Endothelial cell of umbilical vein (primary cell): Measurements from ENCODE around the gene FNBP1L. TPM values are rescaled to one million over a fixed set of nuclear protein-coding genes. Genes with fewer than 3 reads are reported as not detected.
"Not testable (repeated sequence)": the region's sequence is repeated elsewhere in the genome, so short reads cannot be mapped to it uniquely, and the experiment has no call there.

Experiments used
- BruUV-seq: library from RNA; stranded (reverse); fragments of 400-500 nt; replicated peaks from 2 replicates; lab custom pipeline; 2021; lab: Mats Ljungman, UMichigan
- CTCF ChIA-PET: fragments of 300-600, 350-600 bp; sonication (Branson Sonifier 250); formaldehyde crosslinking; loops from one replicate; lab custom pipeline; 2021; ENCODE audit warnings: antibody characterized with exemption, inconsistent platforms; lab: Charles Lee
- POLR2A ChIA-PET: fragments of 300-600, 350-600 bp; sonication (Branson Sonifier 250); formaldehyde crosslinking; loops from one replicate; lab custom pipeline; 2021; ENCODE audit warnings: antibody characterized with exemption, inconsistent platforms; lab: Charles Lee
- DNase-seq: peaks from one replicate; pipeline ENCODE4 v3.0.0-alpha.2; 2011; ENCODE audit warnings: low read depth, low spot score
- FAIRE-seq: peaks from 2 replicates; lab custom pipeline; 2011; peaks lifted over from hg19 to GRCh38; lab: Jason Lieb, UNC
- H2AFZ ChIP-seq: 2 replicates; pipeline ENCODE4 v1.6.0; 2012; ENCODE audit warnings: low read depth, low read length, control low read depth, inconsistent platforms
- H3K27ac ChIP-seq: 2 replicates; pipeline ENCODE4 v1.5.1; 2011; ENCODE audit warnings: low read depth, mild to moderate bottlenecking, control low read depth, low read length, moderate library complexity; ENCODE audit not compliant: insufficient read depth
- H3K27me3 ChIP-seq, 2 experiments: 2 replicates each; pipeline versions ENCODE4 v1.6.0 to v1.6.1; 2011; ENCODE audit warnings: low read length in 2 of 2, mixed read lengths in 1 of 2; ENCODE audit not compliant: control insufficient read depth in 2 of 2, insufficient read depth in 2 of 2
- H3K36me3 ChIP-seq, 2 experiments: 2 replicates in 1 of 2; 3 replicates in 1 of 2; pipeline ENCODE4 v1.5.1; 2011; ENCODE audit warnings: low read length in 2 of 2, mild to moderate bottlenecking in 1 of 2, moderate library complexity in 1 of 2; ENCODE audit not compliant: control insufficient read depth in 2 of 2, insufficient read depth in 2 of 2; ENCODE audit errors: extremely low read depth in 1 of 2
- H3K4me1 ChIP-seq: 3 replicates; pipeline ENCODE4 v1.5.1; 2011; ENCODE audit warnings: mild to moderate bottlenecking, low read length; ENCODE audit not compliant: control insufficient read depth, insufficient read depth; ENCODE audit errors: extremely low read depth
- H3K4me2 ChIP-seq: 2 replicates; pipeline ENCODE4 v1.6.1; 2011; ENCODE audit warnings: low read length, control low read depth, mixed read lengths; ENCODE audit not compliant: insufficient read depth
- H3K4me3 ChIP-seq, 3 experiments: fragments of 200-600 bp in 1 of 3; sonication (generic), shearing (Covaris generic) in 1 of 3; replicated peaks in 1 of 3; 2 replicates each; pipeline ENCODE4 v1.5.1; 2011 to 2016; ENCODE audit warnings: control low read depth in 3 of 3, low read length in 3 of 3, mild to moderate bottlenecking in 2 of 3, inconsistent platforms in 1 of 3, low read depth in 1 of 3, moderate library complexity in 1 of 3; ENCODE audit not compliant: insufficient read depth in 1 of 3
- H3K79me2 ChIP-seq: 2 replicates; pipeline ENCODE4 v1.6.0; 2012; ENCODE audit warnings: low read length, inconsistent platforms; ENCODE audit not compliant: control insufficient read depth, insufficient read depth
- H3K9ac ChIP-seq: replicated peaks from 2 replicates; pipeline ENCODE3; 2011; ENCODE audit warnings: low read length, control low read depth; ENCODE audit not compliant: insufficient read depth; ENCODE audit errors: extremely low read depth
- H3K9me1 ChIP-seq: replicated peaks from 3 replicates; pipeline ENCODE4 v1.6.0; 2011; ENCODE audit warnings: mild to moderate bottlenecking, low read length; ENCODE audit not compliant: control insufficient read depth, insufficient read depth; ENCODE audit errors: extremely low read depth
- H3K9me3 ChIP-seq: replicated peaks from 2 replicates; pipeline ENCODE4 v1.5.1; 2012; ENCODE audit warnings: low read length, inconsistent platforms; ENCODE audit not compliant: control insufficient read depth, insufficient read depth
- H4K20me1 ChIP-seq: replicated peaks from 2 replicates; pipeline ENCODE3; 2011; ENCODE audit warnings: mild to moderate bottlenecking, low read length; ENCODE audit not compliant: control insufficient read depth, insufficient read depth; ENCODE audit errors: extremely low read depth
- GATA2 ChIP-seq: IDR thresholded peaks from 2 replicates; pipeline ENCODE4 v1.7.0; 2011; ENCODE audit warnings: low read depth, mild to moderate bottlenecking, moderate library complexity, mixed read lengths, low read length; ENCODE audit not compliant: insufficient read length, insufficient read depth
- dilution Hi-C: fragments of 300-500 bp; cut with MboI; formaldehyde crosslinking; loops from one replicate; pipeline ENCODE4 v1.15.0; 2019; ENCODE audit warnings: low sequenced_read_pairs; ENCODE audit not compliant: extremely low pct_ligation_motif_present
- intact Hi-C: fragments of 100-400 bp; cut with micrococcal nuclease; formaldehyde crosslinking; loops from one replicate; pipeline ENCODE4 v1.10.0; 2022
- polyA plus RNA-seq, 4 experiments: library from polyadenylated mRNA; depleted of rRNA in 3 of 4; stranded (reverse) in 3 of 4; unstranded in 1 of 4; fragments of >200 nt; gene quantifications; 2 replicates each; pipeline versions ENCODE4 v1.2.1 to v1.2.3, GENCODE V29; 2011 to 2012; ENCODE audit warnings: missing spikeins in 1 of 4
- total RNA-seq: library from RNA; stranded (reverse); gene quantifications from 2 replicates; pipeline ENCODE4 v1.2.3, GENCODE V29; 2021

The FNBP1L gene
- total and polyA plus RNA-seq, 2 donors (not counting 3 experiments of a cell fraction or from before 2014, with no cell fraction given): 28.1 to 56.4 TPM

DNA sequence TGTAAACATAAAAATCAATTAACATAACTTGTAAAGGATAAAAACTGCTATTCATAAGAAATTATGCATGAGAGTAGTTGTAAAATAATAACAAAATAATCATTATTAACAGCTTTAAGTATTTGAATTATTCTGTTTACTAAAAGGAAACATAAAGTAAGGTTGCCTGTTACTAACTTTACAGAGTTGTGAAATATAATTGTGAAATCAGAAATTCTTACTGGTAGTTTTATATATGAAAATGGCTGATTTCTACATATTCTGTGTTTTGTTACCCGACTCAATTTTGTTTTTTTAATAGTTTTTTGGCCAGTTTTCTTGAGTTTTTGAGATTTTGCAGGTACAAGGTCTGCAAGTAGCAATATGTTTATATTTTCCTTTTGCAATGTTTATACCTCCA, 27.8 kb downstream of the FNBP1L start:
- Histone ChIP-seq H3K27ac (no peak overlapping the region), H3K27me3 (no peaks in the 10 kb centered on the region), H3K36me3 (no peaks in the 10 kb centered on the region), H3K9ac (no peak overlapping the region), H3K79me2 (peaks cover 75% of the 10 kb centered on the region), H4K20me1 (peaks cover 31% of the 10 kb centered on the region), H3K4me1 (peaks cover 14% of the 10 kb centered on the region), H2AFZ (no peak overlapping the region), H3K4me2 (no peak overlapping the region), H3K4me3 (no peak overlapping the region), H3K9me1 (peaks cover 2% of the 10 kb centered on the region), H3K9me3 (no peaks in the 10 kb centered on the region)
- ChIA-PET POLR2A (no interaction called here), CTCF (interaction anchor here (0.9 to 1.5 kb wide), 4 partner anchors 10 to 64 kb away, joined by 3 to 5 read pairs (median 4); no protein-coding TSS in a partner anchor)
- BruUV-seq: no TSS peak
- DNase-seq (no peak), FAIRE-seq (no peak)
- TF ChIP-seq GATA2: no peak
- dilution Hi-C loops (no loop called here), intact Hi-C loops (no loop called here)

DNA sequence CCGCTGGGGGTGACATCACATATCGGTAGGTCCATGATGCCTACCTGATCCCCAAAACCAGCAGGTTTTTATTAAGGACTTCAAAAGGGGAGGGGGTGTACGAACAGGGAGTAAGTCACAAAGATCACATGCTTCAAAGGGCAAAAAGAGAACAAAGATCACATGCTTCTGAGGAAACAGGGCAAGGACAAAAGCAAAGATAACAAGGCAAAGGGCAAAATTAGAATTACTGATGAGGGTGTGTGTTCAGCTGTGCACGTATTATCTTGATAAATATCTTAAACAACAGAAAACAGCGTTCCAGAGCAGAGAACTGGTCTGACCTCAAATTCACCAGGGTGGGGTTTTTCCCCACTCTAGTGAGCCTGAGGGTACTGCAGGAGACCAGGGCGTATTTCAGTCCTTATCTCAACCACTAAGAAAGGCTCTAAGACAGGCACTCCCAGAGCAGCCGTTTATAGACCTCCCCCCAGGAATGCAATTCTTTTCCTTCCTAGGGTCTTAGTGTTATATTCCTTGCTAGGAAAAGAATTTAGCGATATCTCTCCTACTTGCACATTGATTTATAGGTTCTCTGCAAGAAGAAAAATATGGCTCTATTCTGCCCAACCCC, 31.3 kb downstream of the FNBP1L start:
- H3K4me1 ChIP-seq, H3K4me3 ChIP-seq, dilution Hi-C loops, POLR2A ChIA-PET, H3K27ac ChIP-seq, H3K9ac ChIP-seq, intact Hi-C loops, DNase-seq, CTCF ChIA-PET, H3K4me2 ChIP-seq, H3K36me3 ChIP-seq, H3K9me1 ChIP-seq, H3K9me3 ChIP-seq, H2AFZ ChIP-seq, H3K27me3 ChIP-seq, BruUV-seq, FAIRE-seq: not testable (repeated sequence)
- peaks cover 68% of the 10 kb centered on the region for H3K79me2 ChIP-seq
- H4K20me1 ChIP-seq: peaks cover 26% of the 10 kb centered on the region

DNA sequence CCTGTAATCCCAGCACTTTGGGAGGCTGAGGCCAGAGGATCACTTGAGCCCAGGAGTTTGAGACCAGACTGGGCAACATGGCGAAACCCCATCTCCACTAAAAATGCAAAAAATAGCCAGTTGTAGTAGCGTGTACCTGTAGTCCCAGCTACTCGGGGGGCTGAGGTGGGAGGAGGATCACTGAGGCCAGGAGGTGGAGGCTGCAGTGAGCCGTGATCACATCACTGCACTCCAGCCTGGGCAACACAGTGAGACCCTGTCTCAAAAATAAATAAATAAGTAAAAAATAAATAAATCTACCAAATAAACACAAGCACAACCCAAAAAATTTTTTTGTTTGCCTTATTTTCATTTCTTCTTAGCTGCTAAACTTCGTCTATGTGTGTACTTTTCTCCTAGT, 34.0 kb downstream of the FNBP1L start:
- H3K9ac ChIP-seq, H2AFZ ChIP-seq, H3K27ac ChIP-seq, intact Hi-C loops, H3K9me1 ChIP-seq, DNase-seq, H3K4me3 ChIP-seq, H3K4me1 ChIP-seq, H3K4me2 ChIP-seq, CTCF ChIA-PET, FAIRE-seq, POLR2A ChIA-PET, H3K36me3 ChIP-seq, H3K27me3 ChIP-seq, H3K9me3 ChIP-seq, dilution Hi-C loops, BruUV-seq: not testable (repeated sequence)
- H3K79me2 ChIP-seq: peaks cover 64% of the 10 kb centered on the region
- H4K20me1 ChIP-seq: peaks cover 29% of the 10 kb centered on the region
